Natural killer cell (primary cell): ENCODE results near the gene CD8B2. TPM values are rescaled to one million over a fixed set of nuclear protein-coding genes. Genes with fewer than 3 reads are reported as not detected.
"Not testable (repeated sequence)": the region's sequence is repeated elsewhere in the genome, so short reads cannot be mapped to it uniquely, and the experiment has no call there.

Experiments used
- ATAC-seq, 3 donors: fragments of 150-1000 bp in 2 of 3; fragments of 200-7000 bp in 1 of 3; cut with Tn5 transposase; 1 replicate in 1 of 3; 2 replicates in 2 of 3; pipeline ENCODE4 v1.10.0; 2021; ENCODE audit warnings: mild to moderate bottlenecking in 2 of 3, moderate library complexity in 2 of 3
- DNase-seq, 2 donors: peaks; one replicate each; pipeline versions ENCODE4 v3.0.0 to v3.0.0-alpha.2; 2013 to 2021; ENCODE audit warnings: mixed read lengths in 1 of 2
- H3K27ac ChIP-seq: one replicate; pipeline ENCODE4 v1.5.1; 2013; ENCODE audit warnings: mild to moderate bottlenecking, low read length
- H3K27me3 ChIP-seq: one replicate; pipeline ENCODE4 v1.6.1; 2013; ENCODE audit warnings: low read length; ENCODE audit not compliant: control insufficient read depth, insufficient read depth
- H3K36me3 ChIP-seq: one replicate; pipeline ENCODE4 v1.6.1; 2013; ENCODE audit warnings: low read length; ENCODE audit not compliant: control insufficient read depth, insufficient read depth
- H3K4me1 ChIP-seq: one replicate; pipeline ENCODE4 v1.6.1; 2013; ENCODE audit warnings: low read length; ENCODE audit not compliant: control insufficient read depth, insufficient read depth
- H3K4me3 ChIP-seq: one replicate; pipeline ENCODE4 v1.5.1; 2013; ENCODE audit warnings: low read length
- H3K9me3 ChIP-seq: one replicate; pipeline ENCODE4 v1.6.1; 2013; ENCODE audit warnings: low read length; ENCODE audit not compliant: control insufficient read depth, insufficient read depth
- H3K27ac Mint-ChIP-seq, 2 donors: one replicate each; pipeline ENCODE4 v1.8.0; 2022; ENCODE audit warnings: mild to moderate bottlenecking in 2 of 2, mixed read lengths in 2 of 2, moderate library complexity in 1 of 2
- H3K27me3 Mint-ChIP-seq, 2 donors: one replicate each; pipeline ENCODE4 v1.8.0; 2022; ENCODE audit warnings: low read depth in 2 of 2, mixed read lengths in 2 of 2
- H3K36me3 Mint-ChIP-seq: one replicate; pipeline ENCODE4 v1.8.0; 2022; ENCODE audit warnings: mixed read lengths
- H3K4me1 Mint-ChIP-seq, 2 donors: one replicate each; pipeline ENCODE4 v1.8.0; 2022; ENCODE audit warnings: mixed read lengths in 2 of 2
- H3K4me3 Mint-ChIP-seq: one replicate; pipeline ENCODE4 v1.8.0; 2022; ENCODE audit warnings: mild to moderate bottlenecking, moderate library complexity, mixed read lengths
- H3K9me3 Mint-ChIP-seq, 2 donors: one replicate each; pipeline ENCODE4 v1.8.0; 2022; ENCODE audit warnings: mixed read lengths in 2 of 2
- WGBS: methylation state at CpG from one replicate; pipeline ENCODE4 v1.1.7; 2013; ENCODE audit warnings: missing lambda C conversion rate; ENCODE audit not compliant: insufficient coverage; 5-methylcytosine and 5-hydroxymethylcytosine counted together
- intact Hi-C: fragments of 100-400 bp; cut with micrococcal nuclease; formaldehyde crosslinking; loops from one replicate; pipeline ENCODE4 v1.14.2; 2022
- total RNA-seq, 4 donors: library from RNA; stranded (reverse); fragments of 120-200 nt in 1 of 4; gene quantifications; one replicate each; pipeline versions ENCODE4 v1.2.3 to v1.2.4, GENCODE V29; 2013 to 2022
- TF ChIP-seq, protein P1 (sequence below): fragments of 200-600 bp; IDR thresholded peaks from one replicate; pipeline ENCODE4 v1.8.0; 2022; ENCODE audit warnings: antibody characterized with exemption

CD8B2 gene
- total RNA-seq, 3 donors from 2014 or later (not counting 1 experiment from before 2014, with no cell fraction given): 0.36 to 1.0 (median 0.49) TPM

DNA sequence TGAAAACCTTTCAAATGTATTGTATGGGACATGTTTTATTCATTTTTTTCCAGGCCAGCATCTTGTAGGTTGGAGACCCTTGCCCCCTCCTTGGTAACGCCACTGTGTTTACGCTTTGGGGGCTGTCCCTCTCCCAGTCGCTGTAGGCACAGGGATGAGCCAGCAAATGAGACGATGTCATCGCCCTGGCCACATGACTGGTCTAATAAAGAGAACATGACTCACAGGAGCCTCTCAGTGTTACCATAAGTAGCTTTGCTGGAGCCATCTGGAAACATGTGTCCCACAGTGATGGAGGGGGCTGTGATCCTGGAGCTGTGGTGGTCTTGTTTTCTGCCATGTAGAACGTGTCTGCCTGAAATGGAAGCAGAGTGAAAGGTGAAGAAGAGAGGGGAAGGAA lies 78.9 kb downstream of the CD8B2 start:
- Histone ChIP-seq H3K27ac (no peak overlapping the region), H3K4me3 (no peak overlapping the region), H3K9me3 (no peaks in the 10 kb centered on the region), H3K36me3 (no peaks in the 10 kb centered on the region), H3K27me3 (no peaks in the 10 kb centered on the region), H3K4me1 (no peaks in the 10 kb centered on the region)
- no peak for DNase-seq
- intact Hi-C loops: no loop called here
- H3K4me3 Mint-ChIP-seq: no peak overlapping the region
- H3K9me3 Mint-ChIP-seq: no peaks in the 10 kb centered on the region
- no peak overlapping the region for H3K27ac Mint-ChIP-seq
- WGBS: 64% methylated on average over 6 of the region's 6 CpGs
- H3K27me3 Mint-ChIP-seq: peaks cover 7 to 53% of the 10 kb centered on the region in 2 donors
- H3K4me1 Mint-ChIP-seq: no peaks in the 10 kb centered on the region
- TF ChIP-seq, protein P1, sequence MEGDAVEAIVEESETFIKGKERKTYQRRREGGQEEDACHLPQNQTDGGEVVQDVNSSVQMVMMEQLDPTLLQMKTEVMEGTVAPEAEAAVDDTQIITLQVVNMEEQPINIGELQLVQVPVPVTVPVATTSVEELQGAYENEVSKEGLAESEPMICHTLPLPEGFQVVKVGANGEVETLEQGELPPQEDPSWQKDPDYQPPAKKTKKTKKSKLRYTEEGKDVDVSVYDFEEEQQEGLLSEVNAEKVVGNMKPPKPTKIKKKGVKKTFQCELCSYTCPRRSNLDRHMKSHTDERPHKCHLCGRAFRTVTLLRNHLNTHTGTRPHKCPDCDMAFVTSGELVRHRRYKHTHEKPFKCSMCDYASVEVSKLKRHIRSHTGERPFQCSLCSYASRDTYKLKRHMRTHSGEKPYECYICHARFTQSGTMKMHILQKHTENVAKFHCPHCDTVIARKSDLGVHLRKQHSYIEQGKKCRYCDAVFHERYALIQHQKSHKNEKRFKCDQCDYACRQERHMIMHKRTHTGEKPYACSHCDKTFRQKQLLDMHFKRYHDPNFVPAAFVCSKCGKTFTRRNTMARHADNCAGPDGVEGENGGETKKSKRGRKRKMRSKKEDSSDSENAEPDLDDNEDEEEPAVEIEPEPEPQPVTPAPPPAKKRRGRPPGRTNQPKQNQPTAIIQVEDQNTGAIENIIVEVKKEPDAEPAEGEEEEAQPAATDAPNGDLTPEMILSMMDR: no peak
- H3K36me3 Mint-ChIP-seq: no peaks in the 10 kb centered on the region
- no peak for ATAC-seq

DNA sequence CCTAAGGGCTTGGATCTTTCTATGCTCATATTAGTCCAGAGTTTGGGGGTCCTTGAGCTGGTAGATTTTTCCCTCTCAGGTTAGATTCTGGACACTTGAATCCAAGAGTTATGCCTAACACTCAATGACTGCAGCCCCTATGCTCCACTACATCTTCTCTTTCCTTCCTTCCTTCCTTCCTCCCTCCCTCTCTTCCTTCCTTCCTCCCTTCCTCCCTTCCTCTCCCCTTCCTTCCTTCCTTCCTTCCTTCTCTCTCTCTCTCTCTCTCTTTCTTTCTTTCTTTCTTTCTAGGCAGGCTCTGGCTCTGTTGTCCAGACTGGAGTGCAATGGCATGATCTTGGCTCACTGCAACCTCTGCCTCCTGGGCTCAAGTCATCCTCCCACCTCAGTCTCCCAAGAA lies 79.3 kb downstream of the CD8B2 start:
- H3K9me3 ChIP-seq, H3K4me3 Mint-ChIP-seq, H3K27me3 ChIP-seq, intact Hi-C loops, DNase-seq, H3K36me3 Mint-ChIP-seq, H3K4me1 ChIP-seq, H3K27ac Mint-ChIP-seq, H3K27ac ChIP-seq, H3K4me3 ChIP-seq, H3K4me1 Mint-ChIP-seq, H3K36me3 ChIP-seq, H3K9me3 Mint-ChIP-seq, ATAC-seq: not testable (repeated sequence)
- peaks cover 11 to 55% of the 10 kb centered on the region in 2 donors for H3K27me3 Mint-ChIP-seq

DNA sequence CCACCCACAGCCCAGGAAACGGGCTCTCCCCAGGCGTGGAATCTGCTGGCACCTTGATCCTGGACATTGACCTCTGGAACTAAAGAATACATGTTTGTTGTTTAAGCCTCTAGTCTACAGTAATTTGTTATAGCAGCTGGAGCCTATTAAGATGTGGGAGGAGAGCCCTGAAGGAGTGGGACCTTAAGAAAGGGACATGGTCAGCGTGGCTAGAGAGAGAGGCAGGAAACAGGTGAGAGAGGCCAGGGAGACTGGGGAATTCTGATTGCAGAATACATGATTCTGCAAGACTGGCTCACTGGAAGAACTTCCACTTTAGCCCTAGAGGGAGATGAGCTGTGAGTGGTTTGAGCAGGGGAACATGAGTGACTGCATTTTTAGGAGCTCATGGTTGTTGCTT lies 83.2 kb downstream of the CD8B2 start:
- Histone ChIP-seq H3K27ac (no peak overlapping the region), H3K4me3 (no peak overlapping the region), H3K36me3 (no peaks in the 10 kb centered on the region), H3K4me1 (no peaks in the 10 kb centered on the region), H3K27me3 (no peaks in the 10 kb centered on the region), H3K9me3 (no peaks in the 10 kb centered on the region)
- Mint-ChIP-seq H3K36me3 (no peaks in the 10 kb centered on the region), H3K4me3 (no peak overlapping the region), H3K9me3 (no peaks in the 10 kb centered on the region), H3K27ac (no peak overlapping the region), H3K4me1 (no peaks in the 10 kb centered on the region), H3K27me3 (peaks cover 8 to 44% of the 10 kb centered on the region in 2 donors)
- WGBS: 77% methylated on average over 3 of the region's 3 CpGs
- DNase-seq (no peak), ATAC-seq (no peak)
- TF ChIP-seq, protein P1: no peak
- intact Hi-C loops: no loop called here

Other genes with a start within 250 kb of the CD8B2 start
- under 1 TPM in 2 of 3 donors, not detected in 1; 0.32 to 0.73 TPM for gene RGPD3, start 19.0 kb upstream of the CD8B2 start, total RNA-seq